Measurements from ENCODE around the gene WEE2. TPM values are rescaled to one million over a fixed set of nuclear protein-coding genes. Genes with fewer than 3 reads are reported as not detected.

WEE2 gene
- polyA plus RNA-seq, 4 donors: 2.1 TPM; not detected in 3

- no peaks in the 10 kb centered on the region for H3K27me3 ChIP-seq (ENCODE audit: control insufficient read depth in 3 of 3, insufficient read depth in 3 of 3, low read length in 3 of 3)
- H3K4me1 ChIP-seq (ENCODE audit: control insufficient read depth in 3 of 3, insufficient read depth in 2 of 3, low read depth in 1 of 3, low read length in 2 of 3): peaks cover 0 to 4% (median 0%) of the 10 kb centered on the region in 3 donors
- H3K4me3 ChIP-seq (ENCODE audit: low read depth in 1 of 3, low read length in 3 of 3): no peak overlapping the region
- no peak overlapping the region for H3K27ac ChIP-seq (ENCODE audit: low read depth in 1 of 3, low read length in 2 of 3)
- no peak for FAIRE-seq
- H3K9me3 ChIP-seq (ENCODE audit: control insufficient read depth in 2 of 2, insufficient read depth in 1 of 2, low read depth in 1 of 2, low read length in 1 of 2): peaks cover 0 to 3% of the 10 kb centered on the region in 2 donors
- DNase-seq: peak in 1 of 2 donors; percentile 57
- peaks cover 0 to 37% (median 0%) of the 10 kb centered on the region in 3 donors for H3K36me3 ChIP-seq (ENCODE audit: control insufficient read depth in 3 of 3, insufficient read depth in 2 of 3, low read depth in 1 of 3, low read length in 3 of 3)
- WGBS, 3 donors: 94 to 96% (median 95%) methylated on average over 7 of the region's 7 CpGs
These were observed 36.3 kb upstream of the WEE2 start for GRCh38 chr7:141671705-141672496.

- peaks cover 0 to 28% (median 0%) of the 10 kb centered on the region in 3 donors for H3K36me3 ChIP-seq (ENCODE audit: control insufficient read depth in 3 of 3, insufficient read depth in 2 of 3, low read depth in 1 of 3, low read length in 3 of 3)
- peaks cover 0 to 4% (median 0%) of the 10 kb centered on the region in 3 donors for H3K4me1 ChIP-seq (ENCODE audit: control insufficient read depth in 3 of 3, insufficient read depth in 2 of 3, low read depth in 1 of 3, low read length in 2 of 3)
- no peak overlapping the region for H3K27ac ChIP-seq (ENCODE audit: low read depth in 1 of 3, low read length in 2 of 3)
- H3K4me3 ChIP-seq (ENCODE audit: low read depth in 1 of 3, low read length in 3 of 3): no peak overlapping the region
- WGBS, 3 donors: 91 to 97% (median 92%) methylated on average over 3 of the region's 3 CpGs
- H3K27me3 ChIP-seq (ENCODE audit: control insufficient read depth in 3 of 3, insufficient read depth in 3 of 3, low read length in 3 of 3): no peaks in the 10 kb centered on the region
- H3K9me3 ChIP-seq (ENCODE audit: control insufficient read depth in 2 of 2, insufficient read depth in 1 of 2, low read depth in 1 of 2, low read length in 1 of 2): peaks cover 0 to 3% of the 10 kb centered on the region in 2 donors
- FAIRE-seq (no peak), DNase-seq (no peak)
These were observed 34.8 kb upstream of the WEE2 start for GRCh38 chr7:141673346-141673745.

- H3K4me1 ChIP-seq (ENCODE audit: control insufficient read depth in 3 of 3, insufficient read depth in 2 of 3, low read depth in 1 of 3, low read length in 2 of 3): peaks cover 0 to 4% (median 0%) of the 10 kb centered on the region in 3 donors
- H3K27me3 ChIP-seq (ENCODE audit: control insufficient read depth in 3 of 3, insufficient read depth in 3 of 3, low read length in 3 of 3): no peaks in the 10 kb centered on the region
- WGBS, 3 donors: 86 to 98% (median 92%) methylated on average over 5 of the region's 5 CpGs
- FAIRE-seq (no peak), DNase-seq (no peak)
- H3K4me3 ChIP-seq (ENCODE audit: low read depth in 1 of 3, low read length in 3 of 3): no peak overlapping the region
- peak overlapping the region in 1 of 3 donors; percentile 42 for H3K27ac ChIP-seq (ENCODE audit: low read depth in 1 of 3, low read length in 2 of 3)
- H3K9me3 ChIP-seq (ENCODE audit: control insufficient read depth in 2 of 2, insufficient read depth in 1 of 2, low read depth in 1 of 2, low read length in 1 of 2): peaks cover 0 to 3% of the 10 kb centered on the region in 2 donors
- H3K36me3 ChIP-seq (ENCODE audit: control insufficient read depth in 3 of 3, insufficient read depth in 2 of 3, low read depth in 1 of 3, low read length in 3 of 3): peaks cover 0 to 20% (median 0%) of the 10 kb centered on the region in 3 donors
These were observed 33.9 kb upstream of the WEE2 start for GRCh38 chr7:141674171-141674671.

- no peaks in the 10 kb centered on the region for H3K27me3 ChIP-seq (ENCODE audit: control insufficient read depth in 3 of 3, insufficient read depth in 3 of 3, low read length in 3 of 3)
- H3K4me3 ChIP-seq (ENCODE audit: low read depth in 1 of 3, low read length in 3 of 3): no peak overlapping the region
- DNase-seq (no peak), FAIRE-seq (no peak)
- WGBS, 3 donors: 76 to 79% (median 76%) methylated on average over 4 of the region's 4 CpGs
- H3K4me1 ChIP-seq (ENCODE audit: control insufficient read depth in 3 of 3, insufficient read depth in 2 of 3, low read depth in 1 of 3, low read length in 2 of 3): peaks cover 0 to 4% (median 0%) of the 10 kb centered on the region in 3 donors
- H3K36me3 ChIP-seq (ENCODE audit: control insufficient read depth in 3 of 3, insufficient read depth in 2 of 3, low read depth in 1 of 3, low read length in 3 of 3): peaks cover 0 to 18% (median 0%) of the 10 kb centered on the region in 3 donors
- peak overlapping the region in 1 of 3 donors; percentile 23 for H3K27ac ChIP-seq (ENCODE audit: low read depth in 1 of 3, low read length in 2 of 3)
- peaks cover 0 to 3% of the 10 kb centered on the region in 2 donors for H3K9me3 ChIP-seq (ENCODE audit: control insufficient read depth in 2 of 2, insufficient read depth in 1 of 2, low read depth in 1 of 2, low read length in 1 of 2)
These were observed 33.5 kb upstream of the WEE2 start for GRCh38 chr7:141674702-141675101.

- Histone ChIP-seq H3K4me3 (ENCODE audit: low read depth in 1 of 3, low read length in 3 of 3) (no peak overlapping the region), H3K27me3 (ENCODE audit: control insufficient read depth in 3 of 3, insufficient read depth in 3 of 3, low read length in 3 of 3) (no peaks in the 10 kb centered on the region), H3K4me1 (ENCODE audit: control insufficient read depth in 3 of 3, insufficient read depth in 2 of 3, low read depth in 1 of 3, low read length in 2 of 3) (peaks cover 0 to 4% (median 0%) of the 10 kb centered on the region in 3 donors), H3K27ac (ENCODE audit: low read depth in 1 of 3, low read length in 2 of 3) (no peak overlapping the region), H3K9me3 (ENCODE audit: control insufficient read depth in 2 of 2, insufficient read depth in 1 of 2, low read depth in 1 of 2, low read length in 1 of 2) (peaks cover 0 to 3% of the 10 kb centered on the region in 2 donors), H3K36me3 (ENCODE audit: control insufficient read depth in 3 of 3, insufficient read depth in 2 of 3, low read depth in 1 of 3, low read length in 3 of 3) (peaks cover 0 to 17% (median 0%) of the 10 kb centered on the region in 3 donors)
- DNase-seq: no peak
- FAIRE-seq: peak; percentile 15
- WGBS, 3 donors: 87 to 93% (median 88%) methylated on average over 6 of the region's 6 CpGs
These were observed 32.5 kb upstream of the WEE2 start for GRCh38 chr7:141675436-141676215.

- DNase-seq (no peak), FAIRE-seq (no peak)
- H3K27me3 ChIP-seq (ENCODE audit: control insufficient read depth in 3 of 3, insufficient read depth in 3 of 3, low read length in 3 of 3): no peaks in the 10 kb centered on the region
- peaks cover 0 to 15% (median 0%) of the 10 kb centered on the region in 3 donors for H3K36me3 ChIP-seq (ENCODE audit: control insufficient read depth in 3 of 3, insufficient read depth in 2 of 3, low read depth in 1 of 3, low read length in 3 of 3)
- H3K9me3 ChIP-seq (ENCODE audit: control insufficient read depth in 2 of 2, insufficient read depth in 1 of 2, low read depth in 1 of 2, low read length in 1 of 2): peaks cover 0 to 3% of the 10 kb centered on the region in 2 donors
- no peak overlapping the region for H3K27ac ChIP-seq (ENCODE audit: low read depth in 1 of 3, low read length in 2 of 3)
- peaks cover 0 to 3% (median 0%) of the 10 kb centered on the region in 3 donors for H3K4me1 ChIP-seq (ENCODE audit: control insufficient read depth in 3 of 3, insufficient read depth in 2 of 3, low read depth in 1 of 3, low read length in 2 of 3)
- H3K4me3 ChIP-seq (ENCODE audit: low read depth in 1 of 3, low read length in 3 of 3): no peak overlapping the region
- 81 to 90% (median 90%) methylated on average over 3 of the region's 3 CpGs for WGBS, 3 donors
These were observed 31.5 kb upstream of the WEE2 start for GRCh38 chr7:141676618-141677017.

GRCh38 chr7:141679014-141679413, 29.1 kb upstream of the WEE2 start:
- DNase-seq (no peak), FAIRE-seq (no peak)
- no peaks in the 10 kb centered on the region for H3K4me1 ChIP-seq (ENCODE audit: control insufficient read depth in 3 of 3, insufficient read depth in 2 of 3, low read depth in 1 of 3, low read length in 2 of 3)
- no peak overlapping the region for H3K4me3 ChIP-seq (ENCODE audit: low read depth in 1 of 3, low read length in 3 of 3)
- no peaks in the 10 kb centered on the region for H3K9me3 ChIP-seq (ENCODE audit: control insufficient read depth in 2 of 2, insufficient read depth in 1 of 2, low read depth in 1 of 2, low read length in 1 of 2)
- no peak overlapping the region for H3K27ac ChIP-seq (ENCODE audit: low read depth in 1 of 3, low read length in 2 of 3)
- no peaks in the 10 kb centered on the region for H3K27me3 ChIP-seq (ENCODE audit: control insufficient read depth in 3 of 3, insufficient read depth in 3 of 3, low read length in 3 of 3)
- peaks cover 0 to 16% (median 3%) of the 10 kb centered on the region in 3 donors for H3K36me3 ChIP-seq (ENCODE audit: control insufficient read depth in 3 of 3, insufficient read depth in 2 of 3, low read depth in 1 of 3, low read length in 3 of 3)

GRCh38 chr7:141685285-141686023, 22.7 kb upstream of the WEE2 start:
- peaks cover 2 to 21% (median 8%) of the 10 kb centered on the region in 3 donors for H3K36me3 ChIP-seq (ENCODE audit: control insufficient read depth in 3 of 3, insufficient read depth in 2 of 3, low read depth in 1 of 3, low read length in 3 of 3)
- no peaks in the 10 kb centered on the region for H3K27me3 ChIP-seq (ENCODE audit: control insufficient read depth in 3 of 3, insufficient read depth in 3 of 3, low read length in 3 of 3)
- peaks cover 0 to 4% (median 0%) of the 10 kb centered on the region in 3 donors for H3K4me1 ChIP-seq (ENCODE audit: control insufficient read depth in 3 of 3, insufficient read depth in 2 of 3, low read depth in 1 of 3, low read length in 2 of 3)
- FAIRE-seq: no peak
- WGBS, 3 donors: 90 to 94% (median 93%) methylated on average over 27 of the region's 27 CpGs
- no peak overlapping the region for H3K27ac ChIP-seq (ENCODE audit: low read depth in 1 of 3, low read length in 2 of 3)
- no peak for DNase-seq
- no peak overlapping the region for H3K4me3 ChIP-seq (ENCODE audit: low read depth in 1 of 3, low read length in 3 of 3)
- no peaks in the 10 kb centered on the region for H3K9me3 ChIP-seq (ENCODE audit: control insufficient read depth in 2 of 2, insufficient read depth in 1 of 2, low read depth in 1 of 2, low read length in 1 of 2)

Measured in small intestine (tissue), 7 donors.